ENCODE data around the gene AANAT.
"Not testable (repeated sequence)": the region's sequence is repeated elsewhere in the genome, so short reads cannot be mapped to it uniquely, and the experiment has no call there.

- not testable (repeated sequence) for TF ChIP-seq ZNF8 (CRISPR knock-in tag; IDR thresholded peaks at IDR 0.05); CREB5 (CRISPR knock-in tag; IDR thresholded peaks at IDR 0.05; ENCODE audit: low read depth); PATZ1 (CRISPR knock-in tag; IDR thresholded peaks at IDR 0.05; ENCODE audit: borderline replicate concordance); ZC3H10 (CRISPR knock-in tag; IDR thresholded peaks at IDR 0.05); ZNF565 (CRISPR knock-in tag; conservative IDR thresholded peaks at IDR 0.05; ENCODE audit: low read depth); CSDC2 (CRISPR knock-in tag; IDR thresholded peaks at IDR 0.05); TOX (CRISPR knock-in tag; IDR thresholded peaks at IDR 0.05; ENCODE audit: borderline replicate concordance); PPARA (CRISPR knock-in tag; IDR thresholded peaks at IDR 0.05; ENCODE audit: borderline replicate concordance); CSRNP3 (CRISPR knock-in tag; IDR thresholded peaks at IDR 0.05); GLIS3 (CRISPR knock-in tag; IDR thresholded peaks at IDR 0.05); ZFP3 (CRISPR knock-in tag; IDR thresholded peaks at IDR 0.05); SNAI2 (CRISPR knock-in tag; IDR thresholded peaks at IDR 0.05); ZNF70 (CRISPR knock-in tag; IDR thresholded peaks at IDR 0.05); ARNTL (CRISPR knock-in tag; IDR thresholded peaks at IDR 0.05; ENCODE audit: borderline replicate concordance, low read depth)
These were observed 41.2 kb downstream of the AANAT start for GRCh38 chr17:76508472-76509063.

Data from SK-N-SH treated with all-trans-retinoic acid at 6 μM for 48 hours (cell line).